HG03520 (cell line): ENCODE results near the gene TBC1D8.
"Not testable (repeated sequence)": the region's sequence is repeated elsewhere in the genome, so short reads cannot be mapped to it uniquely, and the experiment has no call there.

Experiments
- ATAC-seq: cut with Tn5 transposase; IDR thresholded peaks from one replicate; pipeline ENCODE4 v1.9.1; 2021; ENCODE audit warnings: mild to moderate bottlenecking, moderate library complexity; ENCODE audit not compliant: unreplicated experiment

The TBC1D8 gene

DNA sequence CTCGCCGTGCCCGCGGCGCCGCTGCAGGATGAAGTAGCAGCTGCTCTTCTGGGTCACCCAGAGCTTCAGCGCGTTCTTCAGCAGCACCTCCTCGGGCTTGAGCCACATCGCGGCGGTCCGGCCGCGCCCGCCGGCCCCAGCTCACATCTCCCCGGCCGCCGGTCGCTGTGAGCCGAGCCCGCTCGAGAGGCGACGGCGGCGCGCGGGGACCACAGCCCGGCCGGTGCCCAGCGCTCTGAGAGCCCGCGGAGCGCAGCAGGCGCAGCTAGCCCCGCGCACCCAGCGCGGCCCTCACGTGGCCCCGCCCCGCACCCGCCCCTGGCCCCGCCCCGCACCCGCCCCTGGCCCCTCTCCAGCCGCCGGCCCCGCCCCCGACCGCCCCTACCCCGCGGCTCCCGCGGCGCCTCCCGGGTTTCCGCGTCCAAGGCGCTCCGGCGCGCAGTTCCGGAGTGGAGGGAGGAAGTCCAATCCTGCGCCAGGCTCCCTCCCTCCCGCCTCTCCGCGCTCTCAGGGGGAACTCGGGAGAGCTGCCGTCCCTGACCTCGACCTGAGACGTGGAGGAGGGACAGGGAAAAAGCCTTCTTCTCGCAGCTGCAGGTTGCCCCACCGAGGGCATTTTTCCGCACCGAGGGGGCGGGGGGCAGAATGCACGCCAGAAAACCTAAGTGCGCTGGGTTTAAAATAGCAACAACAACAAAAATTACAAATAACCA lies at the start of gene TBC1D8:
Gene TBC1D8 (minus strand): TSS at position 237 of the 713 bp plus-strand sequence. CDS start 129 bp downstream, at position 108.
- ATAC-seq = peak; percentile 50

DNA sequence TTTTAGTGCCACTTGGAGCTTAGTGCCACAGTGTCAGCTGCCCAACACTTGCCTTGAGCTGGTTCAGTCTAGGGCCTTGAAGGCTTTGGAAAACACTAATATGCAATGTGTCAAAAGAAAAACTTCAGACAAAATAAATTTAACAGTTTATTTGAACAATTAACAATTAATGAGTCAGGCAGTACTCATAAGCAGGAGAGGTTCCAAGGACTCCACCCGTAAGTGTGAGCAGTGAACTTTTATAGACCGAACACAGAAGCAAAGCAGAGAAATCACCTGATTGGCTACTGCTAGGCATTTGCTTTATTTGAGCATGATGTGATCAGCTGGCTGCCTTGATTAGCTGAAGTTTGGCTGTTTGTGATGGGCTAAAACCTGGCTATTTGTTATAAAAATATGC lies 49.5 kb upstream of the TBC1D8 start:
- ATAC-seq = no peak

- no peak for ATAC-seq
These were observed 48.1 kb upstream of the TBC1D8 start for GRCh38 chr2:101199251-101199791.

GRCh38 chr2:101197814-101198213 lies 46.6 kb upstream of the TBC1D8 start:
- ATAC-seq = no peak

DNA sequence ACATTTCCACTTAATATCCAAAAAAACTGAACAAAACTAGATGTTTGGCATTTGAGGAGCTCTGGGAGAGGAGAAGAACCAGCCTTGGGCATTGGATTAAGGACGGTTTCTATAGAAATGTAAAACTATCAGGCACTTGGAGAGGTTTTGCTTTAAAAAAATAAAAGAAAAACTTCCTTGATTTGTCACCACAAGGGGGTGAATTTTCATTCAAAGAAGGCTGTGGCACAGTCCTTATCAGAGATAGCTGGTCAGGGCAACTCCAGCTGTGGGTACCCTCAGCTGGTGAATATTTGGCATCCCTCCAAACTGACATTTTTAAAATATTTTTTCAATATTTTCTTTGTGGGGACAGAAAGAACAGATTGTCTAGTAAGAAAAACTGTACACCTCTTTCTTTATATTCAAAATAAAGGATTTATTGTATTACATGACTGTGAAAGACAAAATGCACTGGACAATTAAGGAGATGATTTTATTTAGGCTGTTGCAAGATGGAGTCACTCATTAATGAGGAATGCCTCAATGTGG lies 46.1 kb upstream of the TBC1D8 start:
- no peak for ATAC-seq

DNA sequence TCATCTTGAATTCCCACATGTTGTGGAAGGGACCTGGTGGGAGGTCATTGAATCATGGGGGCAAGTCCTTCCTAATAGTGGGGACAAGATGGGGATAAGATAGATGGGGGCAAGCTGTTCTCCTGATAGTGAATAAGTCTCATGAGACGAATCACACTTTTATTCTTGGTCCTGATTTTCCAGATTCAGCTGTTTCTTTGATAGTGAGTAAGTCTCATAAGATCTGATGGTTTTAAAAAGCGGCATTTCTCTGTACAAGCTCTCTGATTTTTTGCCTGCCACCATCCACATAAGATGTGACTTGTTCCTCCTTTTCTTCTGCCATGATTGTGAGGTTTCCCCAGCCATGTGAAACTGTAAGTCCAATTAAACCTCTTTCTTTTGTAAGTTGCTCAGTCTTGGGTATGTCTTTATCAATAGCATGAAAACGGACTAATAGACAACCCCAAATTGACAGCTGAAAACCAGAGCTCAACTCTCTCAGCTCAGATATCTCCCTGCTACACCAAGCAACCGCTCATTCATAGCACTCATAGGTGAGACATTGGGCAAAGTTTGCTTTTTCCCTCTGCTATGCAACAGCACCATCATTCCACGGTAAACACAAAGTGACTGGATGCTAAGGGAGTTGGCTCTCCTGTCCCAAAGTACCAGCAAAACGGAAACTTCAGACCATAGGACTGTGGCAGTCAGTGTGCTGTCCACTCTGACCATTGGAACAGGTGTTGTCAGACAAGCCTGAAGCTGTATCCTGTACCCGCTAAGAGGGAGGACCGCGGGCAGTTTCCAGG lies 44.9 kb upstream of the TBC1D8 start:
- ATAC-seq = no peak

DNA sequence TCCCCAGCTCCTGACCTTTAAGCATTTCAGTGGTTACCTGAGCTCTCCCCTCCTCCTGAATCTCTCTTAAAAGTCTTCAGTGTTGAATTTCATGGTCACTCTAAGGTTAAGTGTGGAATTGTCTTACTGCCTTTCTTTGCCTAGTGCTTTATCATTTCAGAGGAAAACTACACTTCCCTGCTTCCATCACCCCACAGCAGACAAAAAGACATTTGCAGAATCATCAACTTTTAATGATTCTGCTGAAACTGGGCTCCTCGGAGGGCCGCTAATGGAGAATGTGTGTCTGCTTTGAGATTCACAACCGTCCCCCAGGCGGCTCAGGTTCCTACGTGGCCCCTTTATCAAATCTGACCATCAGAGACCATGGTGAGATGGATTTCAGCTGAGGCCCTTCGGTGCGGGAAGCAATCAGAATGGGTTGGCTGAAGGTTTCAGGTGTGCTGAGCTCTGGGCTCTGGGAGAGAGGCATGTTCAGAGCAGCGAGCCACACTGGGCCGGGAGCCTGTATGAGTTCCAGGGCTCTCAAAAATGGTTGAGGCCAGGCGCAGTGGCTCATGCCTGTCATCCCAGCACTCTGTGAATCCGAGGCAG lies 41.9 kb upstream of the TBC1D8 start:
- no peak for ATAC-seq

DNA sequence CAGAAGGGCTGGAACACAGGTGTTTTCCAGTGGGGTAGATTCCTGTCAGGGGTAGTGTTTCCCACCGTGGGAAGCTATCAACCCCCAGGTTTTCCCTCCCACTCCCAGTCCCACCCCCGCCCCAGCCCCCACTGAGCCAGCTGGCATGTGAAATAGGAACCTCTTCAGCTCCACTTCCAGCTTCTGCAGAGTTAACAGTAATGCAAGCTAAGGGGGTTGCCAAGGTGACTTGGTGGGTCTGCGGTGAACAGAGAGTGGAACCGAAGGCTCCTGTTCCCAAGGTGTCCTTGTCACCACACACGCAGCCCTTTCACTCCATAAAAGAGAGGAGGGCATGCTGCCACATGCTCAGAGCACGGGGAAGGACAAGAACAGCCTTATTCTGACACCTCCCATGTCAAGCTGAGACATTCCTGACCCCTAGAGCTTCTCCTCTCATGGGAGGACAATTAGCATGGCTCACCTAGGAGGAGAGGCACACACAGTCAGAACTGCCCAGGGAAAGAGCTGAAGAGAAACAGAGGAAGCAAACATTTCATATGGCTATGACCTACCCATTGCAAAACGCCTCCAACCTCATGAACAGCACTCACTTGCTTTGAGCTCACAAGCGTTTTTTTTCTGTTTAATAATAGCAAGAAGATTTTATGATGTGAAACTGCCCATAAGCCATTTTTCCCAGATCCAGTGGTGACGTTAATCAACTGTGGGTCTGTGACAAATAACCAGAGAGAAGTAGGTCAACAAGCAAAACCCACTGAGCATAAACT lies 39.8 kb upstream of the TBC1D8 start:
- ATAC-seq = no peak

DNA sequence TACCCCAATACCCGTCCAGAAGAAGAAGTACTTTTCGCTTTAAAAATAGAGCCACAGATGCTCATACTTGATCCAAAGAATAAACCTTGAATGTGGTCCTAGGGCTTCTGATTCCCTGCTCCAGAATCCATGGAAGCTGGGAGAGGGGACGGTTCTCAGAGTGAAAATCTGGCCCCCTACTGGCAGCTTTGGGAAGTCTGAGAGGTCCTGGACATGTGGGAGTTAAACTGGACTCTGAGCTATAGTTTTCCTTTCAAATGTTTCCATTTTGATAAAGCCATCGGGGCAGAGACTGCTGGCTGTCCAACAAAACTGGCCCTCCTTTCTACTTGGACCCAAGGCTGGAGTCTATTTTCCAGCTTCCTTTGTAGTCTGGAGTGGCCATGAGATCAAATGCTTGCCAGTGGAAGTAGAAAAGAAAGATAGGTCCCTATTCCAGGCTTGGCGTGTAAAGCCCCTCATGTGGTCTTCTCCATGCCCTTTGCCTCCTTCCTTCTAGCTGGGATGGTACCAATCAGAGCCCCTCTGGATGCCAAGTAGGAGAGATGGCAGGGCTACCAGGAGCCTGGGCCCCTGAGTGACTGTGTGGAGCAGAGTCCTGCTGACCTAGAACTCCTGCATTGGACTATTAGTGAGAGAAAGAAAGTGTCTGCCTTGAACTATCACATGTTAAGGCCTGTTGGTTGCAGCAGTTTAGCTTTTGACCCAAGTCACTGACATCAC lies 37.7 kb upstream of the TBC1D8 start:
- ATAC-seq = no peak

DNA sequence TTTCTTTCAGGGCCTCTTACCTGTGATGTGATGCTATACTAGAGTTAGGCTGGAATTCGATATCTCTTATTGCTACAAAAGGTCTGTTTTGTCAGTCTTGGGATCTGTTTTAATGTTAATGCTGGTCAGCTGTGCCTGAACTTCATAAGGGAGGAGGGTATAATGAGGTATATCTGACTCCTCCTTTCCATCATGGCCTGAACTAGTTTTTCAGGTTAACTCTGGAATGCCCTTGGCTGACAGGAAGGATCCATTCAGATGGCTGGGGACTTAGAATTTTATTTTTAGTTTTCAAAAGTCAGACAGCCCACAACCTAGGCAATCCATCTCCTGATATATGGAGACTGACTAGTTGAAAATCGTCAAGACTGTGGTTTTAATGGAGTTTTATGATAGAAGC lies 35.9 kb upstream of the TBC1D8 start:
- ATAC-seq = no peak

GRCh38 chr2:101185656-101186055 lies 34.5 kb upstream of the TBC1D8 start:
- no peak for ATAC-seq

DNA sequence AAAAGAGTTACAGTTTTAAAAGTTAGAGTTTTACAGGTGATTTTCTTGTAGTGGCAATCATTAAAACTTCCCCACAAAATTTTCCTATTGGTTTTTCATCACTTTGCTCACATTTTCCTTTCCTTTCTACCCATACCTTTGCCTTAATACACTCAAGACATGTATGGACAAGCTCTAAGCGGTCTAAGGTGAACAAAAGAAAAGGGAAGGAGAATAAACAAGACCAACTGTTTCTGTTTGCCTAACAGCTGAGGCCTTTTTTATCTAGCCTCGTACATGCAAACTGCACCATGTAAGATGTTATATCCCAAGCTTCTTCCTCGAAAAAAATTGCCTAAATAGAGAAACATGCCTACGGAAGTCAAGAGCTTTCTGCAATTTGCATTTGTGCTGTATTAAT lies 33.9 kb upstream of the TBC1D8 start:
- ATAC-seq = no peak

GRCh38 chr2:101179982-101180381 lies 28.8 kb upstream of the TBC1D8 start:
- no peak for ATAC-seq

DNA sequence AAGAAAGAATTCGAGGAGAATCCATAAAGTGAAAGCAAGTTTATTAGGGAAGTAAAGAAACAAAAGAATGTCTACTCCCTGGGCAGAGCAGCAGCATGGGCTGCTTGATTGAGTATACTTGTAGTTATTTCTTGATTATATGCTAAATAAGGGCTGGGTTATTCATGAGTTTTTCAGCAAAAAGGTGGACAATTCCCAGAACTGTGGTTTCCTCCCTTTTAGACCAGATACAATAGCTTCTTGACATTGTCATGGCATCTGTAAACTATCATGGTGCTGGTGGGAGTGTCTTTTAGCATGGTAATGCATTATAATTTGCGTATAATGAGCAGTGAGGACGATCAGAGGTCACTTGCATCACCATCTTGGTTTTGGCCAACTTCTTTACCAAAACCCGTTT lies 25.6 kb upstream of the TBC1D8 start:
- ATAC-seq = no peak

- ATAC-seq = no peak
These were observed 24.8 kb upstream of the TBC1D8 start for GRCh38 chr2:101175991-101176390.

DNA sequence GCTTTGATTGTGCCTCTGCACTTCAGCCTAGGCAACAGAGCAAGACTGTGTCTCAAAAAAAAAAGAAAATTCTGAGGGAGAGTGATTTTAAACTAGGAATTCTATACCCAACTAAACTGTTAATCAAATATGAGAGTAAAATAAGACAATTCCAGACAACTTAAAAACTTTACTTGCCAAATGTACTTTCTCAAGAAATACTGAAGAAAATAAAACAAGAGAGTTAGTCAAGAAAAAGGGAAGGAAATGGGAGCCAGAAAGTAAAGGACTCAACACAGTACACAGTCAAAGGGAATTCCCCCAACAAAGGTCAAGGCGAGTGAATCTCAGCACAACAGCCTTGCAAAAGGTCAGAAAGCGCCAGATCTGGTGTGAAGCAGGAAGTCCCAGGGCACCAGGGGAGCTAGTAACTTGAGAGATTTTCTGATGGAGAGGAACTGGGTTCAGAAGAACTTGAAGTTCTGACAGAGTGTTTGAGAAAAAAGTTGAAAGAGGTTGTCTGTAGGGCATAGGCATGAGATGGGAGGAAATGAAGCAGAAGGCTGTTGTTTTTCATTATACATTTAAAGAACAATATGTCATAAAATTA lies 22.6 kb upstream of the TBC1D8 start:
- no peak for ATAC-seq

DNA sequence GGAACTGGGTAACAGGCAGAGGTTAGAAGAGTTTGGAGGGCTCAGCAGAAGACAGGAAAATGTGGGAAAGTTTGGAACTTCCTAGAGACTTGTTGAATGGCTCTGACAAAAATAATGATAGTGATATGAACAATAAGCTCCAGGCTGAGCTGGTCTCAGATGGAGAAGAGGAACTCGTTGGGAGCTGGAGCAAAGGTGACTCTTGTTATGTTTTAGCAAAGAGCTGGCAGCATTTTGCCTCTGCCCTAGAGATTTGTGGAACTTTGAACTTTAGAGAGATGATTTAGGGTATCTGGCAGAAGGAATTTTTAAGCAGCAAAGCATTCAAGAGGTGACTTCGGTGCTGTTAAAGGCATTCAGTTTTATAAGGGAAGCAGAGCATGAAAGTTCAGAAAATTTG lies 18.6 kb upstream of the TBC1D8 start:
- ATAC-seq = not testable (repeated sequence)

DNA sequence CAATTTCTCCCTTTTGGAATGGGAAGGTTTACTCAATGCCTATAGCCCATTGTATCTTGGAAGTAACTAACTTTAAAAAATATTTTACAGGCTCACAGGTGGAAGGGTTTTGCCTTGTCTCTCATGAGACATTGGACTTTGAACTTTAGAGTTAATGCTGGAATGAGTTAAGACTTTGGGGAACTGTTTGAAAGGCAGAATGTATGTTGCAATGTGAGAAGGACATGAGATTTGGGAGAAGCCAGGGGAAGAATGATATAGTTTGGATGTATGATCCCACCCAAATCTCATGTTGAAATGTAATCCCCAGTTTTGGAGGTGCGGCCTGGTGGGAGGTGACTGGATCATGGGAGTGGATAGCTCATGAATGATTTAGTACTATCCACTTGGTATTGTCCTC lies 17.5 kb upstream of the TBC1D8 start:
- no peak for ATAC-seq

GRCh38 chr2:101167532-101167931 lies 16.4 kb upstream of the TBC1D8 start:
- ATAC-seq = not testable (repeated sequence)

GRCh38 chr2:101164021-101164420 lies 12.8 kb upstream of the TBC1D8 start:
- no peak for ATAC-seq
